ENCODE results near the gene GRPEL1. TPM values are rescaled to one million over a fixed set of nuclear protein-coding genes. Genes with fewer than 3 reads are reported as not detected.

GRPEL1 gene
- total RNA-seq, 1 experiment from 2014 or later, result 40.7 TPM

DNA sequence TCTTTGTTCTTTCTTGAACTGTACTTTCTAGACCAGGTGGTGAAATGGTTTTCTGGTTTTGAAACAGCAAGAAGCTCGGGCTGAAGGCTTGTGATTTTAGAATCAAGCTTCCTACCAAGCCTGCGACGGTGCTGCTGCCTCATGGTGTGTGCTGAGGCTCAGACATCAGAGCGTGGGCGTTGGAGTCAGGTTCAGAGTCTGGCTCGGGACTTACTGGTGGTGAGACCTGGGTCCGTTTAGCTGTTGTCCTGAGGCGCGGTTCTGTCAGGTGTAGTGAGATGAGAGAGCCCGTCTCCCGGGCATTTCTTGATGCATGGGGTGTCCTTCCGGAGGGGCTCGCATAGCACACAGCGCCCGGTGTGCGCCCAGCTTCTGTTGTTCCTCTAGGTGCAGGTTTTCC, 44.4 kb downstream of the GRPEL1 start:
- Histone ChIP-seq H3K4ac (ENCODE audit: low read depth, low read length) (no peak overlapping the region), H2BK5ac (ENCODE audit: insufficient read length, low read length) (no peak overlapping the region), H3K4me2 (ENCODE audit: insufficient read depth, insufficient read length, low read length) (no peak overlapping the region), H3K27ac (ENCODE audit: insufficient read length, low read depth, low read length) (no peak overlapping the region), H2BK120ac (ENCODE audit: low read depth, low read length, poor library complexity, severe bottlenecking) (no peak overlapping the region), H3K79me2 (ENCODE audit: insufficient read depth, low read length) (no peaks in the 10 kb centered on the region), H3K23ac (ENCODE audit: insufficient read length, low read depth, low read length) (no peak overlapping the region), H2BK15ac (ENCODE audit: low read depth, low read length) (no peak overlapping the region), H3K79me1 (ENCODE audit: insufficient read depth, low read depth, low read length, poor library complexity, severe bottlenecking) (no peaks in the 10 kb centered on the region), H2AFZ (ENCODE audit: low read length) (no peak overlapping the region), H3K4me1 (ENCODE audit: insufficient read depth, low read length) (no peaks in the 10 kb centered on the region; the same call in 1 of the 2 replicates), H3K18ac (ENCODE audit: insufficient read length, low read depth, low read length) (no peak overlapping the region), H3K9me3 (ENCODE audit: control insufficient read depth, low read depth, low read length) (no peaks in the 10 kb centered on the region), H4K20me1 (ENCODE audit: control insufficient read depth, insufficient read depth, insufficient read length) (no peaks in the 10 kb centered on the region), H3K23me2 (ENCODE audit: insufficient read length, low read depth, low read length, poor library complexity, severe bottlenecking) (no peaks in the 10 kb centered on the region), H3T11ph (ENCODE audit: low read length) (no peak overlapping the region), H3K56ac (ENCODE audit: insufficient read length, low read depth, low read length) (no peak overlapping the region), H4K91ac (ENCODE audit: insufficient read length, low read depth, low read length) (no peak overlapping the region), H2AK5ac (ENCODE audit: insufficient read length, low read length) (no peak overlapping the region), H4K5ac (ENCODE audit: insufficient read length, low read depth, low read length) (no peak overlapping the region), H3K27me3 (ENCODE audit: insufficient read depth, low read length) (no peaks in the 10 kb centered on the region; the same call in 1 of the 2 replicates), H3K14ac (ENCODE audit: insufficient read depth, low read length) (no peak overlapping the region), H2BK20ac (ENCODE audit: low read depth, low read length, poor library complexity, severe bottlenecking) (no peak overlapping the region), H3K9ac (ENCODE audit: extremely low read depth, insufficient read length, low read length) (no peak overlapping the region), H4K8ac (replicated peaks; ENCODE audit: insufficient read length, low read depth, low read length) (no peak overlapping the region), H2BK12ac (ENCODE audit: insufficient read length, low read depth, low read length) (no peak overlapping the region)
- no peaks in the 10 kb centered on the region; the same call in 1 of the 2 replicates for H3K27me3 Mint-ChIP-seq (ENCODE audit: low read depth)
- peaks cover 13 to 19% of the 10 kb centered on the region in 2 experiments for H3K4me1 Mint-ChIP-seq
- peak overlapping the region in 2 of 3 experiments; percentile 9 to 36; a peak in 3 of 7 replicates for H3K27ac Mint-ChIP-seq
- TF ChIP-seq, protein P1, sequence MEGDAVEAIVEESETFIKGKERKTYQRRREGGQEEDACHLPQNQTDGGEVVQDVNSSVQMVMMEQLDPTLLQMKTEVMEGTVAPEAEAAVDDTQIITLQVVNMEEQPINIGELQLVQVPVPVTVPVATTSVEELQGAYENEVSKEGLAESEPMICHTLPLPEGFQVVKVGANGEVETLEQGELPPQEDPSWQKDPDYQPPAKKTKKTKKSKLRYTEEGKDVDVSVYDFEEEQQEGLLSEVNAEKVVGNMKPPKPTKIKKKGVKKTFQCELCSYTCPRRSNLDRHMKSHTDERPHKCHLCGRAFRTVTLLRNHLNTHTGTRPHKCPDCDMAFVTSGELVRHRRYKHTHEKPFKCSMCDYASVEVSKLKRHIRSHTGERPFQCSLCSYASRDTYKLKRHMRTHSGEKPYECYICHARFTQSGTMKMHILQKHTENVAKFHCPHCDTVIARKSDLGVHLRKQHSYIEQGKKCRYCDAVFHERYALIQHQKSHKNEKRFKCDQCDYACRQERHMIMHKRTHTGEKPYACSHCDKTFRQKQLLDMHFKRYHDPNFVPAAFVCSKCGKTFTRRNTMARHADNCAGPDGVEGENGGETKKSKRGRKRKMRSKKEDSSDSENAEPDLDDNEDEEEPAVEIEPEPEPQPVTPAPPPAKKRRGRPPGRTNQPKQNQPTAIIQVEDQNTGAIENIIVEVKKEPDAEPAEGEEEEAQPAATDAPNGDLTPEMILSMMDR (conservative IDR thresholded peaks at IDR 0.05), result no peak
- peaks cover 20 to 67% (median 62%) of the 10 kb centered on the region in 3 experiments for H3K36me3 Mint-ChIP-seq (ENCODE audit: insufficient read depth in 1 of 3, low read depth in 3 of 3)
- no peak overlapping the region for H3K4me3 Mint-ChIP-seq
- no peak for DNase-seq
- no CpG with 5 or more reads among the region's 16 CpGs for WGBS (ENCODE audit: extremely low coverage, insufficient read length, low lambda C conversion rate)
- no peaks in the 10 kb centered on the region; a peak in 1 of 5 replicates for H3K9me3 Mint-ChIP-seq

All from H9 (cell line).